Measurements from ENCODE around the gene KIF5A. TPM values are rescaled to one million over a fixed set of nuclear protein-coding genes. Genes with fewer than 3 reads are reported as not detected.

Gene KIF5A
- total RNA-seq, 4 donors from 2014 or later: 2.1 to 3.2 (median 2.4) TPM

- no peak for DNase-seq (ENCODE audit: extremely low spot score)
- Histone ChIP-seq H3K36me3 (peaks cover 0 to 42% (median 19%) of the 10 kb centered on the region in 4 donors), H3K4me1 (peaks cover 10 to 36% (median 21%) of the 10 kb centered on the region in 4 donors), H3K27ac (replicated peaks in 1 of 4) (no peak overlapping the region), H3K4me3 (no peak overlapping the region), H3K27me3 (peaks cover 1 to 65% (median 3%) of the 10 kb centered on the region in 4 donors), H3K9me3 (no peaks in the 10 kb centered on the region)
- intact Hi-C loops (cut with DNase I): no loop called here
- WGBS: 35% methylated on average over 11 of the region's 13 CpGs
- TF ChIP-seq POLR2A (IDR thresholded peaks at IDR 0.05; ENCODE audit: low read depth): no peak
- no peak for TF ChIP-seq EP300 (IDR thresholded peaks at IDR 0.05)
- TF ChIP-seq POLR2AphosphoS5 (IDR thresholded peaks at IDR 0.05): no peak
- TF ChIP-seq CTCF (IDR thresholded peaks at IDR 0.05): no peak
Observed at GRCh38 chr12:57626111-57626920, 76.5 kb downstream of the KIF5A start.

- no peak overlapping the region for H3K27ac ChIP-seq (replicated peaks in 1 of 4)
- H3K4me3 ChIP-seq: no peak overlapping the region
- peaks cover 8 to 36% (median 21%) of the 10 kb centered on the region in 4 donors for H3K4me1 ChIP-seq
- peaks cover 0 to 65% (median 8%) of the 10 kb centered on the region in 4 donors for H3K27me3 ChIP-seq
- H3K9me3 ChIP-seq: no peaks in the 10 kb centered on the region
- peaks cover 0 to 42% (median 19%) of the 10 kb centered on the region in 4 donors for H3K36me3 ChIP-seq
- intact Hi-C loops (cut with DNase I): no loop called here
- no peak for TF ChIP-seq CTCF (IDR thresholded peaks at IDR 0.05)
- 51% methylated on average over 9 of the region's 9 CpGs for WGBS
- DNase-seq (ENCODE audit: extremely low spot score): no peak
Observed at GRCh38 chr12:57626921-57627445, 77.1 kb downstream of the KIF5A start.

- Histone ChIP-seq H3K9me3 (no peaks in the 10 kb centered on the region), H3K36me3 (peaks cover 0 to 37% (median 19%) of the 10 kb centered on the region in 4 donors), H3K27me3 (peaks cover 0 to 67% (median 10%) of the 10 kb centered on the region in 4 donors), H3K4me1 (peaks cover 12 to 40% (median 28%) of the 10 kb centered on the region in 4 donors), H3K27ac (replicated peaks in 1 of 4) (no peak overlapping the region), H3K4me3 (no peak overlapping the region)
- DNase-seq (ENCODE audit: extremely low spot score): no peak
- TF ChIP-seq EP300 (IDR thresholded peaks at IDR 0.05) (no peak), CTCF (IDR thresholded peaks at IDR 0.05) (no peak), POLR2AphosphoS5 (IDR thresholded peaks at IDR 0.05) (no peak), POLR2A (IDR thresholded peaks at IDR 0.05; ENCODE audit: low read depth) (no peak)
- intact Hi-C loops (cut with DNase I): no loop called here
- WGBS: 50% methylated on average over 38 of the region's 67 CpGs
Observed at GRCh38 chr12:57627501-57628279, 77.8 kb downstream of the KIF5A start.

GRCh38 chr12:57628280-57629191, 78.7 kb downstream of the KIF5A start:
- TF ChIP-seq POLR2A (IDR thresholded peaks at IDR 0.05; ENCODE audit: low read depth) (no peak), CTCF (IDR thresholded peaks at IDR 0.05) (no peak), POLR2AphosphoS5 (IDR thresholded peaks at IDR 0.05) (no peak), EP300 (IDR thresholded peaks at IDR 0.05) (no peak)
- Histone ChIP-seq H3K9me3 (no peaks in the 10 kb centered on the region), H3K27me3 (peaks cover 0 to 74% (median 10%) of the 10 kb centered on the region in 4 donors), H3K27ac (replicated peaks in 1 of 4) (no peak overlapping the region), H3K36me3 (peaks cover 0 to 37% (median 19%) of the 10 kb centered on the region in 4 donors), H3K4me1 (peaks cover 16 to 49% (median 36%) of the 10 kb centered on the region in 4 donors), H3K4me3 (no peak overlapping the region)
- intact Hi-C loops (cut with DNase I): no loop called here
- no peak for DNase-seq (ENCODE audit: extremely low spot score)
- WGBS: 78% methylated on average over 25 of the region's 29 CpGs

All from esophagus muscularis mucosa (tissue), 4 donors.